IMR-90 (cell line): Measurements from ENCODE around the gene OR2V2. TPM values are rescaled to one million over a fixed set of nuclear protein-coding genes. Genes with fewer than 3 reads are reported as not detected.

Experiments
- ATAC-seq: fragments of 200-7000 bp; cut with Tn5 transposase; 2 replicates; pipeline ENCODE4 v1.9.1; 2020; ENCODE audit warnings: low read depth, mild to moderate bottlenecking, moderate library complexity
- BruUV-seq: library from RNA; stranded (reverse); fragments of 400-500 nt; replicated peaks from 2 replicates; lab custom pipeline; 2021; lab: Mats Ljungman, UMichigan
- CTCF ChIA-PET: fragments of 300-600 bp; formaldehyde crosslinking; extraction: SDS; loops from one replicate; lab custom pipeline; 2021; ENCODE audit warnings: antibody characterized with exemption; lab: Yijun Ruan, JAX
- POLR2A ChIA-PET: fragments of 300-600 bp; sonication (Branson Sonifier 250); formaldehyde crosslinking; loops from one replicate; lab custom pipeline; 2022; ENCODE audit warnings: antibody characterized with exemption; ENCODE audit not compliant: unreplicated experiment; lab: Charles Lee
- DNase-seq: peaks from one replicate; pipeline ENCODE4 v3.0.0; 2013
- H2AFZ ChIP-seq: replicated peaks from 2 replicates; pipeline ENCODE3; 2013; ENCODE audit warnings: low read length, mild to moderate bottlenecking; ENCODE audit not compliant: poor library complexity
- H2AK5ac ChIP-seq: 2 replicates; pipeline ENCODE4 v1.6.1; 2013; ENCODE audit warnings: low read depth, low read length, inconsistent platforms
- H2AK9ac ChIP-seq: replicated peaks from 2 replicates; pipeline ENCODE3; 2013; ENCODE audit warnings: mild to moderate bottlenecking, low read depth, low read length, moderate library complexity; ENCODE audit not compliant: poor library complexity
- H2BK120ac ChIP-seq: 2 replicates; pipeline ENCODE4 v1.6.1; 2013; ENCODE audit warnings: low read depth, low read length, inconsistent platforms
- H2BK15ac ChIP-seq: 3 replicates; pipeline ENCODE4 v1.6.1; 2013; ENCODE audit warnings: low read depth, low read length, inconsistent platforms
- H2BK20ac ChIP-seq: 2 replicates; pipeline ENCODE4 v1.6.1; 2013; ENCODE audit warnings: low read depth, mild to moderate bottlenecking, inconsistent platforms, low read length, moderate library complexity
- H2BK5ac ChIP-seq: 2 replicates; pipeline ENCODE4 v1.6.1; 2013; ENCODE audit warnings: mild to moderate bottlenecking, low read depth, low read length, inconsistent platforms; ENCODE audit not compliant: poor library complexity, severe bottlenecking
- H3K14ac ChIP-seq: replicated peaks from 2 replicates; pipeline ENCODE4 v1.6.1; 2013; ENCODE audit warnings: low read depth, low read length, inconsistent platforms
- H3K18ac ChIP-seq: 2 replicates; pipeline ENCODE4 v1.6.1; 2013; ENCODE audit warnings: low read depth, low read length, control low read depth
- H3K23ac ChIP-seq: 2 replicates; pipeline ENCODE4 v1.6.1; 2013; ENCODE audit warnings: low read depth, low read length, inconsistent platforms
- H3K27ac ChIP-seq: 2 replicates; pipeline ENCODE4 v1.5.1; 2013; ENCODE audit warnings: mild to moderate bottlenecking, control low read depth, low read length; ENCODE audit not compliant: insufficient read depth
- H3K27me3 ChIP-seq: 2 replicates; pipeline ENCODE4 v1.6.1; 2013; ENCODE audit warnings: low read length; ENCODE audit not compliant: control insufficient read depth, insufficient read depth
- H3K36me3 ChIP-seq: 2 replicates; pipeline ENCODE4 v1.6.1; 2013; ENCODE audit warnings: low read length, mixed read lengths; ENCODE audit not compliant: control insufficient read depth, insufficient read depth
- H3K4ac ChIP-seq: 2 replicates; pipeline ENCODE4 v1.6.1; 2013; ENCODE audit warnings: low read depth, low read length, inconsistent platforms
- H3K4me1 ChIP-seq: 2 replicates; pipeline ENCODE4 v1.6.1; 2013; ENCODE audit warnings: low read length, mixed read lengths; ENCODE audit not compliant: control insufficient read depth, insufficient read depth
- H3K4me2 ChIP-seq: 2 replicates; pipeline ENCODE4 v1.6.1; 2013; ENCODE audit warnings: low read depth, mild to moderate bottlenecking, control low read depth, low read length, moderate library complexity
- H3K4me3 ChIP-seq: 2 replicates; pipeline ENCODE4 v1.5.1; 2013; ENCODE audit warnings: low read depth, mild to moderate bottlenecking, control low read depth, low read length, moderate library complexity; ENCODE audit not compliant: insufficient read depth
- H3K56ac ChIP-seq: 2 replicates; pipeline ENCODE4 v1.6.1; 2013; ENCODE audit warnings: low read length, inconsistent platforms; ENCODE audit not compliant: insufficient read depth; ENCODE audit errors: extremely low read depth
- H3K79me1 ChIP-seq, 2 experiments: 2 replicates each; pipeline ENCODE4 v1.6.1; 2013; ENCODE audit warnings: low read length in 2 of 2, inconsistent platforms in 1 of 2, low read depth in 1 of 2
- H3K9ac ChIP-seq: 2 replicates; pipeline ENCODE4 v1.6.1; 2013; ENCODE audit warnings: low read depth, low read length, control low read depth
- H3K9me1 ChIP-seq: 2 replicates; pipeline ENCODE4 v1.6.1; 2013; ENCODE audit warnings: low read length, inconsistent platforms; ENCODE audit not compliant: insufficient read depth
- H3K9me3 ChIP-seq: 2 replicates; pipeline ENCODE4 v1.6.1; 2013; ENCODE audit warnings: low read length; ENCODE audit not compliant: control insufficient read depth, insufficient read depth
- H4K20me1 ChIP-seq: 2 replicates; pipeline ENCODE4 v1.6.1; 2013; ENCODE audit warnings: low read length, inconsistent platforms; ENCODE audit not compliant: insufficient read depth
- H4K5ac ChIP-seq: 2 replicates; pipeline ENCODE4 v1.6.1; 2013; ENCODE audit warnings: mild to moderate bottlenecking, low read depth, low read length, control low read depth
- H4K8ac ChIP-seq, 2 experiments: 2 replicates each; pipeline ENCODE4 v1.6.1; 2013; ENCODE audit warnings: low read depth in 2 of 2, low read length in 2 of 2, control low read depth in 1 of 2, inconsistent platforms in 1 of 2
- H4K91ac ChIP-seq: 2 replicates; pipeline ENCODE4 v1.6.1; 2013; ENCODE audit warnings: low read depth, low read length, inconsistent platforms; ENCODE audit not compliant: insufficient read depth
- POLR2A ChIP-seq: IDR thresholded peaks from 2 replicates; pipeline ENCODE4 v1.6.1; 2012; ENCODE audit warnings: mild to moderate bottlenecking, low read depth, low read length
- WGBS, 2 experiments: methylation state at CpG; one replicate each; pipeline versions ENCODE4 v1.1.5 to v1.1.7; 2013; ENCODE audit warnings: missing lambda C conversion rate in 2 of 2; ENCODE audit not compliant: insufficient read length in 1 of 2; ENCODE audit errors: extremely low coverage in 2 of 2; 5-methylcytosine and 5-hydroxymethylcytosine counted together
- dilution Hi-C: fragments of 300-500 bp; cut with HindIII; formaldehyde crosslinking; loops from one replicate; pipeline ENCODE4 v1.14.3; 2018; ENCODE audit warnings: low sequenced_read_pairs; ENCODE audit not compliant: unreplicated experiment
- in situ Hi-C: fragments of 300-500 bp; cut with MboI; formaldehyde crosslinking; loops from 3 replicates; pipeline ENCODE4 v1.14.3; 2019; ENCODE audit warnings: low sequenced_read_pairs, inconsistent platforms, mixed read lengths
- intact Hi-C: fragments of 100-400 bp; cut with micrococcal nuclease; formaldehyde crosslinking; loops from 2 replicates; pipeline ENCODE4 v1.10.0; 2022
- polyA plus RNA-seq, 3 experiments: library from polyadenylated mRNA; depleted of rRNA; stranded (reverse); fragments of >200 nt; gene quantifications; 2 replicates each; pipeline ENCODE4 v1.2.3, GENCODE V29; 2012; ENCODE audit warnings: low replicate concordance in 1 of 3
- total RNA-seq: library from RNA; depleted of rRNA; stranded (reverse); fragments of >200 nt; gene quantifications from 2 replicates; pipeline ENCODE4 v1.2.3, GENCODE V29; 2012

OR2V2 gene
- total and polyA plus RNA-seq, 2 of the 4 experiments (the other 2 are of a cell fraction) = not detected

GRCh38 chr5:181140766-181141165, 6.6 kb upstream of the OR2V2 start:
- Histone ChIP-seq H3K9me1 (no peaks in the 10 kb centered on the region), H3K4ac (no peak overlapping the region), H2AK5ac (no peak overlapping the region), H3K9ac (no peak overlapping the region), H2BK20ac (no peak overlapping the region), H3K56ac (no peak overlapping the region), H3K4me3 (no peak overlapping the region), H3K4me1 (no peaks in the 10 kb centered on the region), H4K91ac (no peak overlapping the region), H2BK15ac (no peak overlapping the region), H3K4me2 (no peak overlapping the region), H2BK120ac (no peak overlapping the region), H3K18ac (no peak overlapping the region), H3K27ac (no peak overlapping the region), H3K14ac (no peak overlapping the region), H3K79me1 (no peaks in the 10 kb centered on the region), H4K5ac (no peak overlapping the region), H3K9me3 (no peaks in the 10 kb centered on the region), H4K8ac (no peak overlapping the region), H4K20me1 (no peaks in the 10 kb centered on the region), H3K27me3 (no peaks in the 10 kb centered on the region; the same call in 1 of the 2 replicates), H2AK9ac (no peak overlapping the region), H3K36me3 (no peaks in the 10 kb centered on the region), H2BK5ac (no peak overlapping the region), H3K23ac (no peak overlapping the region), H2AFZ (no peak overlapping the region)
- in situ Hi-C loops = no loop called here
- ChIA-PET CTCF (interaction anchor here (0.9 kb wide), 1 partner anchor 26 kb away, joined by 3 read pairs; no protein-coding TSS in a partner anchor), POLR2A (no interaction called here)
- 57% methylated on average over 1 of the region's 3 CpGs; no CpG with 5 or more reads in 1 of the 2 experiments for WGBS, 2 experiments
- intact Hi-C loops = no loop called here
- BruUV-seq = no TSS peak
- TF ChIP-seq POLR2A = no peak
- dilution Hi-C loops = no loop called here
- DNase-seq = no peak
- ATAC-seq = no peak
